ENCODE measurements around the gene PTPN3. TPM values are rescaled to one million over a fixed set of nuclear protein-coding genes. Genes with fewer than 3 reads are reported as not detected.

The PTPN3 gene
- total RNA-seq, 4 donors from 2014 or later = 0.29 to 5.5 (median 2.1) TPM

DNA sequence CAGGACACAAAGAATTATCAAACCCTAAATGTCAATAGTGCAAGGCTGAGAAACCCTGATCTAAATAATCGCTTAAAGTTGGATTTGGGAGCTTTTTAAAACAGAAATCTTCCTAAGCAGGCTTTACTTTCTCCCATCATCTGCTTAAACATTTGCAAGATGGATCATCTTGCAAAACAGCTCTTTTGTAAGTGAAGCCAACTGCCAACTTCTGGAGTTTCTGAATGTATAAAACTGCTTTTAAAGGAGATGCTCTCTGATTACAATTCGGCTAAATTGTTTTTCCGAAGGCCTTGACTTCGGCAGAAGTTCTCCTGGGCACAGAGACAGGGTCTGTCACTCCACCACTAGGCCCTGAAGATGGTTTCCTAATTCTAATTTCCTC is 1.3 kb downstream of the PTPN3 start:
- H3K9me3 ChIP-seq = no peaks in the 10 kb centered on the region
- H3K27ac ChIP-seq = no peak overlapping the region
- intact Hi-C loops (cut with DNase I; ENCODE audit: low total_unique reads) = no loop called here
- no peaks in the 10 kb centered on the region for H3K27me3 ChIP-seq
- H3K4me3 ChIP-seq = no peak overlapping the region
- no peaks in the 10 kb centered on the region for H3K36me3 ChIP-seq
- TF ChIP-seq, protein P1, sequence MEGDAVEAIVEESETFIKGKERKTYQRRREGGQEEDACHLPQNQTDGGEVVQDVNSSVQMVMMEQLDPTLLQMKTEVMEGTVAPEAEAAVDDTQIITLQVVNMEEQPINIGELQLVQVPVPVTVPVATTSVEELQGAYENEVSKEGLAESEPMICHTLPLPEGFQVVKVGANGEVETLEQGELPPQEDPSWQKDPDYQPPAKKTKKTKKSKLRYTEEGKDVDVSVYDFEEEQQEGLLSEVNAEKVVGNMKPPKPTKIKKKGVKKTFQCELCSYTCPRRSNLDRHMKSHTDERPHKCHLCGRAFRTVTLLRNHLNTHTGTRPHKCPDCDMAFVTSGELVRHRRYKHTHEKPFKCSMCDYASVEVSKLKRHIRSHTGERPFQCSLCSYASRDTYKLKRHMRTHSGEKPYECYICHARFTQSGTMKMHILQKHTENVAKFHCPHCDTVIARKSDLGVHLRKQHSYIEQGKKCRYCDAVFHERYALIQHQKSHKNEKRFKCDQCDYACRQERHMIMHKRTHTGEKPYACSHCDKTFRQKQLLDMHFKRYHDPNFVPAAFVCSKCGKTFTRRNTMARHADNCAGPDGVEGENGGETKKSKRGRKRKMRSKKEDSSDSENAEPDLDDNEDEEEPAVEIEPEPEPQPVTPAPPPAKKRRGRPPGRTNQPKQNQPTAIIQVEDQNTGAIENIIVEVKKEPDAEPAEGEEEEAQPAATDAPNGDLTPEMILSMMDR (IDR thresholded peaks at IDR 0.05) = no peak
- no peak for TF ChIP-seq POLR2A (IDR thresholded peaks at IDR 0.05)
- no peak for DNase-seq
- H3K4me1 ChIP-seq = no peaks in the 10 kb centered on the region

DNA sequence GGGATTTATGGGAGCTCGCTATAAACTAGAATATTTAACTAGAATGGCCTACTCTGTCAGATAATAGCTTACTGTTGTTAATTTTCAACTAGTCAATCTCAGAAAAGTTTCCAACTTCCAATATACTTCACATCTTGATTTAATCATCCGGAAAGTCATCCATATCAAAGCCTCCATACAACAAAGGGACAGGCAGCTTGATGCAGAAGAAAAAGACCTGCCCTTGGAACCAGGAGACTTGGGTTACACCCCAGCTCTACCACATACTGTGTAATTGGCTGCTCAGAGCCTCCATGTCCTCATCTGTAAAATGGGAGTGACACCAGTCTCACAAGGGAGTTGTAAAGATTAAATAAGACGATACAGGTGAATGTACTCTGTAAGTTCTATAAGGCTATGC is 1.9 kb downstream of the PTPN3 start:
- Histone ChIP-seq H3K9me3 (no peaks in the 10 kb centered on the region), H3K36me3 (no peaks in the 10 kb centered on the region), H3K4me3 (no peak overlapping the region), H3K4me1 (no peaks in the 10 kb centered on the region), H3K27me3 (no peaks in the 10 kb centered on the region), H3K27ac (no peak overlapping the region)
- intact Hi-C loops (cut with DNase I; ENCODE audit: low total_unique reads) = no loop called here
- no peak for TF ChIP-seq POLR2A (IDR thresholded peaks at IDR 0.05)
- TF ChIP-seq, protein P1 (IDR thresholded peaks at IDR 0.05) = no peak
- no peak for DNase-seq

DNA sequence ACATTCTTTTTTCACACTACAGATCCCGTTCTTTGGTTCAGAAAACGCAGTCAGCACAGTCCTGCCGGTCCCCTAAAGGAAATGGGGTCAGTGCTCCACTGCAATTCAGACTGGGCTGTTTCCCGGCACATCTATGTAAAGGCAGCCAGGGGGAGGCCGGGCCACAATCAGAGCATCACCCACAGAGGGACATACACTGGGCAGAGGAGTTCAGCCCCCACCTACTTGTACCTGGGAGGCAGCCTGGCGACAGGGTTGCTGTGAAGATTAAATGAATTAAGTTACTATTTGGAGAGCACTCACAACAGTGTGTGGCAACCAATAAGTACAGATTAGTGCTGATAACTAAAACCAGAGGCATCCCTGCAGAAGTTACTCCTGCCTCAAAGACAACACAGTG is 4.5 kb downstream of the PTPN3 start:
- intact Hi-C loops (cut with DNase I; ENCODE audit: low total_unique reads) = no loop called here
- Histone ChIP-seq H3K36me3 (no peaks in the 10 kb centered on the region), H3K27ac (no peak overlapping the region), H3K4me1 (no peaks in the 10 kb centered on the region), H3K9me3 (no peaks in the 10 kb centered on the region), H3K4me3 (no peak overlapping the region), H3K27me3 (no peaks in the 10 kb centered on the region)
- DNase-seq = no peak
- no peak for TF ChIP-seq POLR2A (IDR thresholded peaks at IDR 0.05)
- TF ChIP-seq, protein P1 (IDR thresholded peaks at IDR 0.05) = no peak

DNA sequence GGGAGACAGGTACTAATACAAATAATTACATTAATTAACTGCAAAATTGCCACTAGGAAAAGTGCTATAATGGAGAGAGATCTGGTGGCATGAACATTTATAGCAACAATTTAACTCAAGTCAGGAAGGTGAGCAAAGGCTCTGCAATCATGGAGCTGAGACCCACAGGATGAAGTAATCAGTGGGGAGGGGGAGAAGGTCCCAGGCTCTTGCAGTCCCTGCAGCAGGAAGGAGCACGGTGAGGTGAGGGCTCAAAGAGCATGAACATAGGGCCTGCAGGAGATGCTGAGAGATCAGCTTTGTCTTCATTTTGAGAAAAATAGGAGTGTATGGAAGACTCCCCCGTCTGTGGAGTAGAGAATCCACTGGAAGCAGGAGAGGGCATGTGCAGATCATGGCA is 6.5 kb downstream of the PTPN3 start:
- TF ChIP-seq, protein P1 (IDR thresholded peaks at IDR 0.05) = no peak
- TF ChIP-seq POLR2A (IDR thresholded peaks at IDR 0.05) = no peak
- intact Hi-C loops (cut with DNase I; ENCODE audit: low total_unique reads) = no loop called here
- no peak overlapping the region for H3K27ac ChIP-seq
- H3K4me1 ChIP-seq = no peaks in the 10 kb centered on the region
- H3K4me3 ChIP-seq = no peak overlapping the region
- DNase-seq = no peak
- H3K9me3 ChIP-seq = no peaks in the 10 kb centered on the region
- H3K36me3 ChIP-seq = no peaks in the 10 kb centered on the region
- H3K27me3 ChIP-seq = no peaks in the 10 kb centered on the region

DNA sequence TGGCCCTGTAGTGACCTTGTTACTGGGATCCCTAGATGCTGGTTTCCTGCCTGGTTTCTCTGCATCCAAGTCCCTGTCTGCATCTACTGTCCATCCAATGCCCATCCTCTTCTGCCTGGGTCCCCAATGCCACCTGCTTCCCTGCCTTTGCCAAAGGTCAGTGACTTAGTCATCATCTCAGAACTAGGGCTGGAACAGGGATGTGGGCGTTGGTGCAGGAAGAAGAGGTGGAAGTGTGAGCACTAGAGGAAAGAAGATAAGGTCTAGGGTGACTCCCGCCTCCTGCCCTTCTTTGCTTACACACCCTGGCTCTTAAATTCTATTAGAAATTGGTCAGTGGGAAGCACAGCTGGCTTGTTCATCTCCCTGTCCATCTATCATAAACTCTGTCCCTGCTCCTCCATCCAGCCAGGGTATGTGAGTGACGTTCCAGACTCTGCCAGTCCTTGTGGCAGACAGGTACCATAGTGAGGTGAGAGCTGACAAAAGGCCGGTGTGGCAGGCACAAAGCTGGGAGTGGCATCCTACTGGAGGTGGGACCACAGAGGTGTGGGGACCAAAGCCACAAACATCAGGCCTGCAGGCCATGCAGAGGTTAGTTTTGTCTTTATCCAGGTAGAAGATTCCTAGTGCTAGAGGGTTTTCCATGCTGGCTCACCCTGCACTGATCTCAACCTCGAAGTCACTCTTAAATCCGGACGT is 9.2 kb downstream of the PTPN3 start:
- Histone ChIP-seq H3K27ac (no peak overlapping the region), H3K36me3 (no peaks in the 10 kb centered on the region), H3K4me1 (no peaks in the 10 kb centered on the region), H3K27me3 (no peaks in the 10 kb centered on the region), H3K4me3 (no peak overlapping the region), H3K9me3 (no peaks in the 10 kb centered on the region)
- intact Hi-C loops (cut with DNase I; ENCODE audit: low total_unique reads) = no loop called here
- no peak for TF ChIP-seq POLR2A (IDR thresholded peaks at IDR 0.05)
- TF ChIP-seq, protein P1 (IDR thresholded peaks at IDR 0.05) = no peak
- DNase-seq = no peak
